H1 (cell line): Measurements from ENCODE around the gene KCNJ12. TPM values are rescaled to one million over a fixed set of nuclear protein-coding genes. Genes with fewer than 3 reads are reported as not detected.

Source experiments
- CTCF ChIA-PET: fragments of 300-600 bp; sonication (Branson Sonifier 250); formaldehyde crosslinking; loops from one replicate; lab custom pipeline; 2021; ENCODE audit not compliant: partially characterized antibody; lab: Charles Lee
- POLR2A ChIA-PET: fragments of 300-600 bp; sonication (Branson Sonifier 250); formaldehyde crosslinking; loops from one replicate; lab custom pipeline; 2021; ENCODE audit warnings: inconsistent platforms; ENCODE audit not compliant: partially characterized antibody; lab: Charles Lee
- DNase-seq, 2 experiments: peaks; one replicate each; pipeline versions ENCODE4 v3.0.0 to v3.0.0-alpha.2; 2010 to 2022; ENCODE audit warnings: low spot score in 2 of 2, low read depth in 1 of 2, mixed read lengths in 1 of 2
- FAIRE-seq: peaks from 2 replicates; lab custom pipeline; 2011; peaks lifted over from hg19 to GRCh38; lab: Jason Lieb, UNC
- H2AFZ ChIP-seq: 2 replicates; pipeline ENCODE4 v1.8.1; 2012; ENCODE audit warnings: low read length, inconsistent platforms
- H2AK5ac ChIP-seq: 2 replicates; pipeline ENCODE4 v1.6.1; 2013; ENCODE audit warnings: low read depth, low read length
- H2BK120ac ChIP-seq: replicated peaks from 2 replicates; pipeline ENCODE3; 2013; ENCODE audit warnings: low read depth, low read length, inconsistent platforms
- H2BK12ac ChIP-seq: 2 replicates; pipeline ENCODE4 v1.6.1; 2013; ENCODE audit warnings: low read depth, low read length
- H2BK15ac ChIP-seq: 2 replicates; pipeline ENCODE4 v1.6.1; 2013; ENCODE audit warnings: low read length
- H2BK20ac ChIP-seq: 2 replicates; pipeline ENCODE4 v1.6.1; 2013; ENCODE audit warnings: low read length
- H2BK5ac ChIP-seq: 2 replicates; pipeline ENCODE4 v1.6.1; 2013; ENCODE audit warnings: low read depth, low read length
- H3K14ac ChIP-seq: 2 replicates; pipeline ENCODE4 v1.6.1; 2013; ENCODE audit warnings: inconsistent platforms; ENCODE audit not compliant: insufficient read length
- H3K18ac ChIP-seq: 2 replicates; pipeline ENCODE4 v1.6.1; 2013; ENCODE audit warnings: low read length; ENCODE audit errors: extremely low read depth
- H3K23ac ChIP-seq: 2 replicates; pipeline ENCODE4 v1.6.1; 2013; ENCODE audit warnings: inconsistent platforms; ENCODE audit not compliant: insufficient read length
- H3K23me2 ChIP-seq: 2 replicates; pipeline ENCODE4 v1.6.1; 2013; ENCODE audit warnings: low read depth, low read length
- H3K27ac ChIP-seq: 2 replicates; pipeline ENCODE4 v1.6.1; 2011; ENCODE audit warnings: low read depth, low read length, inconsistent platforms
- H3K27me3 ChIP-seq, 4 experiments: replicated peaks in 1 of 4; 1 replicate in 1 of 4; 2 replicates in 3 of 4; pipeline versions ENCODE4 v1.6.1 to v1.8.1; 2011 to 2013; ENCODE audit warnings: low read length in 3 of 4, mild to moderate bottlenecking in 3 of 4, inconsistent platforms in 2 of 4, mixed read lengths in 2 of 4, moderate library complexity in 1 of 4; ENCODE audit not compliant: control insufficient read depth in 3 of 4, insufficient read depth in 3 of 4; ENCODE audit errors: extremely low read depth in 1 of 4
- H3K36me3 ChIP-seq, 4 experiments: 2 replicates each; pipeline versions ENCODE4 v1.6.1 to v1.8.1; 2011 to 2013; ENCODE audit warnings: mild to moderate bottlenecking in 4 of 4, low read length in 3 of 4, moderate library complexity in 2 of 4, control low read depth in 1 of 4, inconsistent platforms in 1 of 4; ENCODE audit not compliant: insufficient read depth in 4 of 4, control insufficient read depth in 2 of 4
- H3K4ac ChIP-seq: replicated peaks from 2 replicates; pipeline ENCODE3; 2013; ENCODE audit warnings: low read length, low read depth, mixed read lengths, inconsistent platforms; ENCODE audit not compliant: insufficient read length
- H3K4me1 ChIP-seq, 4 experiments: replicated peaks in 1 of 4; 1 replicate in 1 of 4; 2 replicates in 3 of 4; pipeline versions ENCODE4 v1.6.1 to v1.8.1; 2011 to 2013; ENCODE audit warnings: low read length in 3 of 4, inconsistent platforms in 2 of 4, mixed read lengths in 1 of 4; ENCODE audit not compliant: insufficient read depth in 4 of 4, control insufficient read depth in 3 of 4
- H3K4me2 ChIP-seq, 2 experiments: 2 replicates each; pipeline versions ENCODE4 v1.6.1 to v1.8.1; 2011 to 2013; ENCODE audit warnings: low read depth in 2 of 2, low read length in 2 of 2, control low read depth in 1 of 2, inconsistent platforms in 1 of 2, mild to moderate bottlenecking in 1 of 2; ENCODE audit not compliant: insufficient read depth in 1 of 2
- H3K4me3 ChIP-seq, 4 experiments: fragments of 200-600, 300-600 bp in 1 of 4; sonication (generic), shearing (Covaris generic), sonication (Bioruptor Twin) in 1 of 4; 2 replicates each; pipeline versions ENCODE4 v1.5.1 to v1.8.1; 2011 to 2016; ENCODE audit warnings: low read length in 4 of 4, low read depth in 3 of 4, control low read depth in 2 of 4, inconsistent platforms in 2 of 4, mild to moderate bottlenecking in 2 of 4, mixed read lengths in 1 of 4, moderate library complexity in 1 of 4; ENCODE audit not compliant: insufficient read depth in 2 of 4; ENCODE audit errors: extremely low read depth in 1 of 4
- H3K56ac ChIP-seq: replicated peaks from 2 replicates; pipeline ENCODE3; 2013; ENCODE audit warnings: low read depth, mild to moderate bottlenecking, mixed read lengths, low read length, inconsistent platforms; ENCODE audit not compliant: insufficient read length
- H3K79me1 ChIP-seq: 2 replicates; pipeline ENCODE4 v1.6.1; 2013; ENCODE audit warnings: low read depth, low read length, control low read depth
- H3K79me2 ChIP-seq, 2 experiments: 2 replicates each; pipeline versions ENCODE4 v1.6.1 to v1.8.1; 2012 to 2013; ENCODE audit warnings: low read length in 2 of 2, mild to moderate bottlenecking in 2 of 2, inconsistent platforms in 1 of 2; ENCODE audit not compliant: insufficient read depth in 2 of 2, control insufficient read depth in 1 of 2
- H3K9ac ChIP-seq, 4 experiments: replicated peaks in 1 of 4; 1 replicate in 1 of 4; 2 replicates in 3 of 4; pipeline versions ENCODE4 v1.6.1 to v1.8.1; 2011 to 2013; ENCODE audit warnings: low read depth in 3 of 4, low read length in 3 of 4, control low read depth in 2 of 4, mild to moderate bottlenecking in 2 of 4, moderate library complexity in 2 of 4, inconsistent platforms in 1 of 4; ENCODE audit errors: extremely low read depth in 1 of 4
- H3K9me3 ChIP-seq, 2 experiments: 2 replicates each; pipeline versions ENCODE4 v1.6.1 to v1.8.1; 2012 to 2013; ENCODE audit warnings: mild to moderate bottlenecking in 2 of 2, moderate library complexity in 2 of 2, control low read depth in 1 of 2, inconsistent platforms in 1 of 2, low read depth in 1 of 2, low read length in 1 of 2, mixed read lengths in 1 of 2; ENCODE audit not compliant: insufficient read depth in 2 of 2
- H4K20me1 ChIP-seq, 2 experiments: replicated peaks in 1 of 2; 2 replicates each; pipeline versions ENCODE3 to v1.8.1; 2011 to 2013; ENCODE audit warnings: inconsistent platforms in 2 of 2, low read length in 2 of 2, mild to moderate bottlenecking in 1 of 2; ENCODE audit not compliant: insufficient read depth in 2 of 2, control insufficient read depth in 1 of 2
- H4K5ac ChIP-seq: 2 replicates; pipeline ENCODE4 v1.6.1; 2013; ENCODE audit warnings: low read length, low read depth, mixed read lengths, inconsistent platforms; ENCODE audit not compliant: insufficient read length
- H4K8ac ChIP-seq: 2 replicates; pipeline ENCODE4 v1.8.0; 2013; ENCODE audit warnings: mild to moderate bottlenecking, moderate library complexity, low read length, inconsistent platforms; ENCODE audit not compliant: insufficient read depth; ENCODE audit errors: extremely low read depth
- H4K91ac ChIP-seq: replicated peaks from 2 replicates; pipeline ENCODE3; 2013; ENCODE audit warnings: low read length, mixed read lengths, inconsistent platforms; ENCODE audit not compliant: insufficient read length
- ASH2L ChIP-seq: fragments of 200-600, 300-600 bp; sonication (generic); IDR thresholded peaks from one replicate; pipeline ENCODE4 v1.7.1; 2017; ENCODE audit warnings: low read length
- CBX5 ChIP-seq: fragments of 300-800, 300-1000 bp; sonication (generic); IDR thresholded peaks from 2 replicates; pipeline ENCODE4 v1.7.1; 2016; ENCODE audit warnings: antibody characterized with exemption, low read length, low read depth
- CEBPB ChIP-seq: IDR thresholded peaks from 2 replicates; pipeline ENCODE4 v1.6.1; 2012; ENCODE audit warnings: low read depth, low read length
- EZH2 ChIP-seq: fragments of 200-600 bp; sonication (generic); IDR thresholded peaks from 2 replicates; pipeline ENCODE4 v1.7.1; 2012; ENCODE audit warnings: low read depth, mild to moderate bottlenecking, moderate library complexity, low read length, inconsistent platforms; ENCODE audit not compliant: severe bottlenecking
- FOSL1 ChIP-seq: IDR thresholded peaks from 2 replicates; pipeline ENCODE4 v1.6.1; 2011; ENCODE audit warnings: mild to moderate bottlenecking, low read depth, low read length, moderate library complexity; ENCODE audit not compliant: insufficient read depth
- POLR2AphosphoS5 ChIP-seq: IDR thresholded peaks from 2 replicates; pipeline ENCODE4 v1.6.1; 2011; ENCODE audit warnings: low read depth, low read length
- SAP30 ChIP-seq: fragments of 300-600 bp; sonication (generic); IDR thresholded peaks from 2 replicates; pipeline ENCODE4 v1.7.1; 2012; ENCODE audit warnings: low read length, moderate library complexity, mild to moderate bottlenecking, inconsistent platforms; ENCODE audit not compliant: insufficient read depth, insufficient replicate concordance
- WGBS, 2 experiments: shearing (Covaris generic) in 1 of 2; methylation state at CpG; one replicate each; pipeline versions ENCODE4 v1.1.6 to v1.1.7; 2013 to 2015; ENCODE audit warnings: low lambda C conversion rate in 2 of 2, mixed read lengths in 2 of 2, inconsistent platforms in 1 of 2, low coverage in 1 of 2, missing lambda C conversion rate in 1 of 2; ENCODE audit not compliant: insufficient replicate concordance in 2 of 2, insufficient coverage in 1 of 2, insufficient read length in 1 of 2; ENCODE audit errors: extremely low coverage in 1 of 2, missing lambda C conversion rate in 1 of 2; 5-methylcytosine and 5-hydroxymethylcytosine counted together
- polyA plus RNA-seq, 7 experiments: library from polyadenylated mRNA; depleted of rRNA in 3 of 7; stranded (reverse) in 5 of 7; unstranded in 2 of 7; fragments of >200 nt in 5 of 7; fragments of 200-250 nt in 2 of 7; gene quantifications; 1 replicate in 5 of 7; 2 replicates in 1 of 7; 4 replicates in 1 of 7; pipeline versions ENCODE4 v1.2.1 to v1.2.3, GENCODE V29; 2011 to 2013; ENCODE audit warnings: missing spikeins in 2 of 7, mixed read lengths in 2 of 7
- total RNA-seq: library from RNA; stranded (reverse); fragmentation: NEBNext Ultra II Directional; extraction: Animal tissue kit (Norgen Biotek cat#: 25700); gene quantifications from 2 replicates; pipeline ENCODE4 v1.2.1, GENCODE V29; 2021
- TF ChIP-seq, protein P1 (sequence below): IDR thresholded peaks from 2 replicates; pipeline ENCODE4 v1.6.1; 2012; ENCODE audit warnings: inconsistent platforms

The KCNJ12 gene
- total and polyA plus RNA-seq, 2 of the 8 experiments (the other 6 are each of a cell fraction or from before 2014, with no cell fraction given), result 1.2 to 1.5 TPM

DNA sequence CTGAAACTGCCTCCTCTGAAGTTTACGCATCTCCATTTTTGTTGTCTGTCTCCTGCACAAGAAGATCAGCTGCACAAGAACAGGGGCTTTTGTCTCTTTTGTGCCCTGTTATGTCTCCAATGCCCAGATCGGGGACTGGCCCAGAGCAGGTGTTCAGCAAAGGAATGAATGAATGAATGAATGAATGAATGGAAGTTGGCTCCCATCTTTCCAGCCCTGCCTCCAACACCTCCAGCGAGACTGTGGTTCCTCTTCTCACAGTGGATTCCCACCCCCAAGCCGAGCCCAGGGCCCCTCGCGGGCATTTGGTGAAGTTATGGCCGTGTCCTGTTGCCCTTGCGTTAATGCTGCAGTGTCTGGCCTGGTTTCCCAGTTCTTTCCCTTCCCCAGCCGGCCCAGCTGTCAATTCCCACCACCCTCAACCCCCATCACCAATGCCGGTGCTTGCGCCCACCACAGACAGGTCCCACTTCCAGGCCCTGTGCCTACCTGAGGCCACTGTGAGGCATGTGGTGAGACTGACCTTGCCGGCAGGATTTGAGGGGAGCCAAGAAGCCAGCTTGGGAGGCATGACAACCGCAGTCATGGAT, 21.3 kb upstream of the KCNJ12 start:
- no peak overlapping the region for H2AK5ac ChIP-seq
- H4K8ac ChIP-seq, result no peak overlapping the region
- no peak overlapping the region; the same call in 1 of the 2 replicates for H2BK15ac ChIP-seq
- no peaks in the 10 kb centered on the region for H3K79me2 ChIP-seq
- H3K18ac ChIP-seq, result no peak overlapping the region
- H4K91ac ChIP-seq, result no peak overlapping the region
- H3K23ac ChIP-seq, result no peak overlapping the region
- H3K4ac ChIP-seq, result no peak overlapping the region
- H3K4me1 ChIP-seq, result peaks cover 0 to 11% (median 3%) of the 10 kb centered on the region in 4 experiments; a peak in 5 of 7 replicates
- no peak overlapping the region for H3K4me3 ChIP-seq
- H3K56ac ChIP-seq, result no peak overlapping the region
- 88% methylated on average over 13 of the region's 13 CpGs; no CpG with 5 or more reads in 1 of the 2 experiments for WGBS, 2 experiments
- H2BK20ac ChIP-seq, result no peak overlapping the region
- H4K5ac ChIP-seq, result no peak overlapping the region
- H3K79me1 ChIP-seq, result no peaks in the 10 kb centered on the region; the same call in 1 of the 2 replicates
- H2BK5ac ChIP-seq, result no peak overlapping the region; the same call in 1 of the 2 replicates
- H3K14ac ChIP-seq, result no peak overlapping the region
- CTCF ChIA-PET, result no interaction called here
- H4K20me1 ChIP-seq, result no peaks in the 10 kb centered on the region
- H2BK12ac ChIP-seq, result no peak overlapping the region
- H3K36me3 ChIP-seq, result no peaks in the 10 kb centered on the region
- H3K4me2 ChIP-seq, result no peak overlapping the region
- H3K27ac ChIP-seq, result no peak overlapping the region
- POLR2A ChIA-PET, result no interaction called here
- no peaks in the 10 kb centered on the region for H3K9me3 ChIP-seq
- no peaks in the 10 kb centered on the region; a peak in 3 of 7 replicates for H3K27me3 ChIP-seq
- H3K23me2 ChIP-seq, result peaks cover 8% of the 10 kb centered on the region; the same call in 1 of the 2 replicates
- H2BK120ac ChIP-seq, result no peak overlapping the region
- DNase-seq, result no peak
- no peak overlapping the region for H2AFZ ChIP-seq
- no peak for FAIRE-seq
- H3K9ac ChIP-seq, result no peak overlapping the region
- TF ChIP-seq, protein P1, sequence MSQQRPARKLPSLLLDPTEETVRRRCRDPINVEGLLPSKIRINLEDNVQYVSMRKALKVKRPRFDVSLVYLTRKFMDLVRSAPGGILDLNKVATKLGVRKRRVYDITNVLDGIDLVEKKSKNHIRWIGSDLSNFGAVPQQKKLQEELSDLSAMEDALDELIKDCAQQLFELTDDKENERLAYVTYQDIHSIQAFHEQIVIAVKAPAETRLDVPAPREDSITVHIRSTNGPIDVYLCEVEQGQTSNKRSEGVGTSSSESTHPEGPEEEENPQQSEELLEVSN, result no peak
- no peak for TF ChIP-seq POLR2AphosphoS5
- TF ChIP-seq EZH2, result no peak
- no peak for TF ChIP-seq ASH2L
- no peak for TF ChIP-seq FOSL1
- TF ChIP-seq CBX5, result no peak
- TF ChIP-seq SAP30, result no peak
- TF ChIP-seq CEBPB, result no peak
